22Rv1 (cell line): ENCODE results near the gene PCA3.

Source experiments
- H3K27ac ChIP-seq: fragments of 450-650 bp; 2 replicates; pipeline ENCODE4 v1.5.1; 2017
- ZFX ChIP-seq: fragments of 450-650 bp; IDR thresholded peaks from 2 replicates; pipeline ENCODE4 v1.6.1; 2017; ENCODE audit warnings: antibody characterized with exemption, borderline replicate concordance
- TF ChIP-seq, protein P1 (sequence below): fragments of 450-650 bp; IDR thresholded peaks from 2 replicates; pipeline ENCODE4 v1.5.1; 2017; ENCODE audit warnings: mild to moderate bottlenecking

PCA3 gene

DNA sequence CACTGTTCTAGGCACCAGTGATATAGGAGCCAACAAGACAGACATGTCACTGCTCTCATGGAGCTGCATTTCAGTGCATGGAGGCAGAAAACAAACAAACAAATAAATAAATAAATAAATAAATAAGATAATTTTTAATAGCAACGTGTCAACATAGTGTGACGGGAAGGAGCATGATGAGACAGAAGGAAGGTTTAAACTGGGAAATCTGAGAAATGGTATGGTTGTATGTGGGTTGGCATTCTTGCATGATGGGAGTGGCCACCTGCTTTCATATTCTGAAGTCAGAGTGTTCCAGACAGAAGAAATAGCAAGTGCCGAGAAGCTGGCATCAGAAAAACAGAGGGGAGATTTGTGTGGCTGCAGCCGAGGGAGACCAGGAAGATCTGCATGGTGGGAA is at the start of gene PCA3:
TSS of gene PCA3 (plus strand) at position 301 of the 400 bp plus-strand sequence.
- no peak within 1 kb of the TSS for H3K27ac ChIP-seq
- TF ChIP-seq, protein P1, sequence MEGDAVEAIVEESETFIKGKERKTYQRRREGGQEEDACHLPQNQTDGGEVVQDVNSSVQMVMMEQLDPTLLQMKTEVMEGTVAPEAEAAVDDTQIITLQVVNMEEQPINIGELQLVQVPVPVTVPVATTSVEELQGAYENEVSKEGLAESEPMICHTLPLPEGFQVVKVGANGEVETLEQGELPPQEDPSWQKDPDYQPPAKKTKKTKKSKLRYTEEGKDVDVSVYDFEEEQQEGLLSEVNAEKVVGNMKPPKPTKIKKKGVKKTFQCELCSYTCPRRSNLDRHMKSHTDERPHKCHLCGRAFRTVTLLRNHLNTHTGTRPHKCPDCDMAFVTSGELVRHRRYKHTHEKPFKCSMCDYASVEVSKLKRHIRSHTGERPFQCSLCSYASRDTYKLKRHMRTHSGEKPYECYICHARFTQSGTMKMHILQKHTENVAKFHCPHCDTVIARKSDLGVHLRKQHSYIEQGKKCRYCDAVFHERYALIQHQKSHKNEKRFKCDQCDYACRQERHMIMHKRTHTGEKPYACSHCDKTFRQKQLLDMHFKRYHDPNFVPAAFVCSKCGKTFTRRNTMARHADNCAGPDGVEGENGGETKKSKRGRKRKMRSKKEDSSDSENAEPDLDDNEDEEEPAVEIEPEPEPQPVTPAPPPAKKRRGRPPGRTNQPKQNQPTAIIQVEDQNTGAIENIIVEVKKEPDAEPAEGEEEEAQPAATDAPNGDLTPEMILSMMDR: no peak
- TF ChIP-seq ZFX: no peak

DNA sequence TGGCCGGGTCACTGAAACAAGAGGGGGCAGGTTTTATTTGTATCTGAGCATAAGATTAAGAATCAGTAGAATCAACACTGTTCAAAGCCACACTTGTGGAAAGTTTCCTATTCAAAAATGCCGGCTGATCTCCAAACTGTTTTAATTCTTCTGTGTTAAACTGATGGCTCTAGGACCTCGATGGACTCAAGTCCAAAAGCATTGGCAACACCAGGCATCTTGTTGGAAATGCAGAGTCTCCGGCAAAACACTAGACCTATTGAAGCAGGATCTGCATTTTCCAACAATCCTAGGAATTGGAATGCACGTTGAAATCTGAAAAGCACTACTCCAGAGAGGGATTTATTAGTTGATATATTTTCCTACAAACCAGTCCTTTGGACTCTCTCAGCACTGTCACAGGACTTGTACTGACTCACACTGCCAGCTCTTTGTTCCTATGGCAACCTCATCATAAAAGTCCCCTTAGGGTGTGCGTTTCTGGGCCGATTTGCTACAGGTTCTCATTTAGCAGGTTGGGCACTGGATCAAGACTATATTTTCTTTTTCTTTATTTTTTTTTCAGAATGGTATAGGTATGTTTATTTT is 48.1 kb upstream of the PCA3 start:
- no peak overlapping the region for H3K27ac ChIP-seq
- TF ChIP-seq, protein P1: no peak
- no peak for TF ChIP-seq ZFX

DNA sequence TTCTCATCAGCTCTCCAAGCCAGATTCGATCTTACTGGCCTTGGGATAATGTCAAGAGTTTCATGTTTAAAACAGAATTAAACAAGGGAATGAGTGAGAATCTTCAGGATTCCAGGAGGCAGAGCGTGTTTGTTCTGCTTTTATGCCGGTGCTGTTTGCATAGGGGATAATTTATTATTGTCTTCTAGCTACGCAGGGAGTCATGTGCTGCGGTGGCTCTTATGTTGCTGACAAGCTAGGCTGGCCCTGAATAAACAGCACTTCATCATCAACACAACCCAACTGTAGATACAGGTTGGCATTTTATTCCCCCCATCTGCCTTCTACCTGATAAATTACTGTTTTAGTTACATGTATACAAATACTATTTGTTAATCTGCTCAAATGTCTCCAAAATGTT is 47.1 kb upstream of the PCA3 start:
- no peak overlapping the region for H3K27ac ChIP-seq
- TF ChIP-seq, protein P1: no peak
- no peak for TF ChIP-seq ZFX

DNA sequence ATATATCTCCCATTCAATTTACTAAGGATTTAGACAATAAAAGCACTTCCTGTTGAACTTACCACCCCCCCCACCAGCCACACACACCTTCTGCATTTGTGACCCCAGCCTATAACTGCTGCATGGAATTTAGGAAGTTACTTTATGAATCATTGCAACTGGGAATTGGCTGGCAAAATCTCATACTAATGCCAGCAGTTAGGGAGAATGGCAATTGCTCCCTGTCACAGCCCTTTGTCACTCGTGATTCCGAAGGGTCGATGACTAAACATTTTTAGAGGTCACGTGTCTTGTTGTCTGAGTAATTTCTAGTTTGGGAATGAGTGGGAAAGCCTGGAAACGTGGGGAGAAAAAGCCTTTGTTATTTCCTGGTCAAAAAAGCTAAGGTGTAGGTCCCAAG is 46.6 kb upstream of the PCA3 start:
- TF ChIP-seq, protein P1: no peak
- no peak for TF ChIP-seq ZFX

DNA sequence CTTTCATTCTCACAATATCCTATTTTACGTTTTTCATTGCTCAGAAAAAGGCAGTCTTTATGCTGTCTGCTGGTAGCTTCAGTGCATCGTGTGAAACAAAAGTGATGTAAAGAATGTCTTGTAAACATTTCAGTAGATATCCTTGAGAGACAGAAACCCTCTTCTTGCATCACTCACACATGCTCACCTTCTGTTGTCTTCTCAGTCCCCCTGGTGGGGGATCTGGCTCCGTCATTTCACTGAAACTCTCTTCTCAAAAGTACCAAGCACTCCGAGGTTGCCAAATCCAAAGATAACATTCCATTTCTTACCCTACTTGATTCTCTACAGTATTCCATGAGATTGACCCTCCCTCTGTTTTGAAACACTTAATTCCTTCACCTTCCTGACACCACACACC is 46.1 kb upstream of the PCA3 start:
- no peak for TF ChIP-seq ZFX
- TF ChIP-seq, protein P1: no peak
- no peak overlapping the region for H3K27ac ChIP-seq

More for the DNA sequence above, 46.6 kb upstream of the PCA3 start:
- no peak overlapping the region for H3K27ac ChIP-seq

DNA sequence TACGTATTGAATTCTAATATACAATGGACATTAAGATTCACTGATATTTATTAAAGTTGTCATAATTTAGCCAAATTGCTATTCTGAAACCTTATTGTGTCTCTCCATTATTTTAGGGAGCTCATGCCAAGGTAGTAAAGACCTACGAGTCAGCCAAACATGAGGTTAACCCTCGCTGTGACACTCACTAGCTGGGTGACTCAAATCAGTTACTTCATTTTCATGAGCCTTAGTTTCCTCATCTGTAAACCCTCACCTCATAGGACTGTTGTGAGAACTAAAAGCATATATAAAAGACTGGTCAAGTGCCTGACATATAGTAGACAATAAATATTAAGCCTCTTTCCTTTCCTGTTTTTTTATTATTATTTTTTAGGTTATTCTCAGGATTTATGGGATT is 44.0 kb upstream of the PCA3 start:
- no peak overlapping the region for H3K27ac ChIP-seq
- TF ChIP-seq, protein P1: no peak
- no peak for TF ChIP-seq ZFX

DNA sequence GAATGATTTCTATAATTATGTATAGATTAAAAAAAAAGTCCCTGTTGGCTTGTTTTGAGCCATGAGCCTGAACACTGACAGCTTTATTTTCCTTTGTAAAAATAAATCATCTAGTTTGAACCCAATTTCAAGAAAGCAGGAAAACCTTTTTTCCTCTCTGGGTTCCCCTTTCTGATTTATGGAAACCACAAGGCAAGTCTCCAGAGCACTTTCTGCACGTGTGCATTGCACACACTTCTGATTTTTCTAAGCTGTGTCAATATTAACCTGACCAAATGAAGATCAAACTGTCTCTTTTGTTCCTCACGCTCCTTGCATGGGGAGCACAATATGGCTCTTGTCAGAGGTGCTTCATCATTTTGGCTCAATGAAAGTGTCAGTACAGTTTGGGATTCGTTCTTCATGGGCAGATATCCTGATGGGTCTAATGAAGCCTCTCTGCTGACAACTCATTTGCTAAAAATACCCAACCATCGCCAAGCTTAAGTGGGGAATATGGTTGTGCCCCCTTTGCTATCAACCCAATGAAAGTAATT is 39.2 kb upstream of the PCA3 start:
- H3K27ac ChIP-seq: no peak overlapping the region
- TF ChIP-seq, protein P1: no peak
- no peak for TF ChIP-seq ZFX
